GM12892 (cell line): ENCODE measurements around the gene MOGAT2.

Experiments
- DNase-seq: peaks from one replicate; pipeline ENCODE4 v3.0.0; 2011; ENCODE audit not compliant: insufficient read length
- FAIRE-seq: peaks from 2 replicates; lab custom pipeline; 2011; peaks lifted over from hg19 to GRCh38; lab: Jason Lieb, UNC
- POLR2A ChIP-seq: IDR thresholded peaks from 2 replicates; pipeline ENCODE4 v1.6.1; 2011; ENCODE audit warnings: low read depth, low read length, control low read depth
- POLR2AphosphoS5 ChIP-seq: IDR thresholded peaks from 2 replicates; pipeline ENCODE4 v1.6.1; 2011; ENCODE audit warnings: low read depth, low read length, control low read depth
- TAF1 ChIP-seq: IDR thresholded peaks from 2 replicates; pipeline ENCODE4 v1.6.1; 2011; ENCODE audit warnings: low read depth, mild to moderate bottlenecking, control low read depth, low read length, borderline replicate concordance

The MOGAT2 gene

GRCh38 chr11:75775056-75775455, 57.4 kb downstream of the MOGAT2 start:
- FAIRE-seq (no peak), DNase-seq (no peak)
- no peak for TF ChIP-seq POLR2A
- no peak for TF ChIP-seq POLR2AphosphoS5

GRCh38 chr11:75776546-75776945, 58.9 kb downstream of the MOGAT2 start:
- TF ChIP-seq TAF1: no peak
- TF ChIP-seq POLR2AphosphoS5: no peak
- TF ChIP-seq POLR2A: no peak
- DNase-seq (no peak), FAIRE-seq (no peak)

- no peak for TF ChIP-seq TAF1
- no peak for TF ChIP-seq POLR2A
- no peak for TF ChIP-seq POLR2AphosphoS5
- FAIRE-seq (peak; percentile 38), DNase-seq (no peak)
Measured at GRCh38 chr11:75777461-75778110, 59.9 kb downstream of the MOGAT2 start.

DNA sequence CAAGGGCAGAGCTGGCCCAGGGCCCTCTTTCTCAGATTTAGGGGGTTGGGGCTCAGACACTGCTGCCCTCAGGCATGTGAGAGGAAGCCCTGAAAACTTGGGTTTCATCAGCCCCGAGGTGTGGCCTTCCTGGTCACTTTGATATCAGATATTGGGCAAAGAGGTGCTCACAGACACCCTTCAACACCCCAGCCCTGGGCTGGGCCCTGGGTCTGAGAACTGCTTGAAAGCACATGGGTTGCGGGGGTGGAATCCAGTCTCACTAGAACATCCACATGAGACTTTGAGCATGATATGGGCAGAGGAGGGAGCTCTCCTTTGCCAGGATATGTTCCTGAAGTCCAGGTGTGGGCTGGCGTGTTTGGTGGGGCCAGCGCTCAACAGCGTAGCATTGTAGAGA, 61.3 kb downstream of the MOGAT2 start:
- TF ChIP-seq POLR2A (no peak), TAF1 (no peak), POLR2AphosphoS5 (no peak)
- DNase-seq (no peak), FAIRE-seq (no peak)

- TF ChIP-seq TAF1: no peak
- TF ChIP-seq POLR2AphosphoS5: no peak
- no peak for TF ChIP-seq POLR2A
- DNase-seq (no peak), FAIRE-seq (no peak)
Measured at GRCh38 chr11:75779960-75780359, 62.3 kb downstream of the MOGAT2 start.

- TF ChIP-seq POLR2AphosphoS5: no peak
- TF ChIP-seq TAF1: no peak
- TF ChIP-seq POLR2A: no peak
- no peak for DNase-seq
- FAIRE-seq: no peak
Measured at GRCh38 chr11:75780888-75781287, 63.2 kb downstream of the MOGAT2 start.

- DNase-seq (no peak), FAIRE-seq (no peak)
- TF ChIP-seq TAF1 (no peak), POLR2AphosphoS5 (no peak)
Measured at GRCh38 chr11:75781296-75781695, 63.7 kb downstream of the MOGAT2 start.

- FAIRE-seq: no peak
- no peak for DNase-seq
Measured at GRCh38 chr11:75781831-75782230, 64.2 kb downstream of the MOGAT2 start.

More at GRCh38 chr11:75781831-75782230, 64.2 kb downstream of the MOGAT2 start:
- TF ChIP-seq POLR2A (no peak), TAF1 (no peak), POLR2AphosphoS5 (no peak)
